Measurements from ENCODE around the gene BEND5.

- no peak for TF ChIP-seq CTCF (IDR thresholded peaks at IDR 0.05)
- no peak for TF ChIP-seq POLR2AphosphoS5 (IDR thresholded peaks at IDR 0.05; ENCODE audit: low read depth, low read length)
- TF ChIP-seq REST (IDR thresholded peaks at IDR 0.05; ENCODE audit: insufficient read depth in 1 of 2, low read depth in 2 of 2, low read length in 1 of 2): no peak
- no peak for TF ChIP-seq SIN3A (IDR thresholded peaks at IDR 0.05; ENCODE audit: borderline replicate concordance, insufficient read depth, low read depth, low read length)
- TF ChIP-seq TCF7L2 (IDR thresholded peaks at IDR 0.05; ENCODE audit: low read depth, low read length): no peak
Measured at GRCh38 chr1:48773133-48773532, 3.6 kb downstream of the BEND5 start.
